A549 (cell line): Measurements from ENCODE around the gene PRKAG3.
"Not testable (repeated sequence)": the region's sequence is repeated elsewhere in the genome, so short reads cannot be mapped to it uniquely, and the experiment has no call there.

Experiments
- KDM1A ChIP-seq: fragments of 200-600 bp; sonication (generic); IDR thresholded peaks from 2 replicates; pipeline ENCODE4 v1.6.1; 2016; ENCODE audit warnings: low read depth, mild to moderate bottlenecking
- MAFK ChIP-seq: fragments of 450-650 bp; IDR thresholded peaks from 2 replicates; pipeline ENCODE4 v1.6.1; 2014; ENCODE audit not compliant: partially characterized antibody
- RARB ChIP-seq: fragments of 250-450 bp; sonication (Bioruptor Pico); IDR thresholded peaks from 2 replicates; pipeline ENCODE4 v1.8.0; 2021; ENCODE audit warnings: mild to moderate bottlenecking, moderate library complexity
- TF ChIP-seq, protein P1 (sequence below): fragments of >200 bp; sonication (Bioruptor Twin); formaldehyde crosslinking; IDR thresholded peaks from 3 replicates; pipeline ENCODE4 v1.5.1; 2016

DNA sequence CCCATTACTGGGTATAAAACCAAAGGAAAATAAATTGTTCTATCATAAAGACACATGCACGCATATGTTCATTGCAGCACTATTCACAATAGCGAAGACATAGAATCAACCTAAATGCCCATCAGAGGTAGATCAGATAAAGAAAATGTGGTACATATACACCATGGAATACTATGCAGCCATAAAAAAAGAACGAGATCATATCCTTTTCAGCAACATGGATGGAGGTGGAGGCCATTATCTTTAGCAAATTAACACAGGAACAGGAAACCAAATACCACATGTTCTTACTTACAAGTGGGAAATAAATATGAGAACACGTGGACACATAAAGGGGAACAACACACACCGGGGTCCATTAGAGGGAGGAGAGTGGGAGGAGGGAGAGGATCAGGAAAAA, 12.7 kb upstream of the PRKAG3 start:
- TF ChIP-seq, protein P1, sequence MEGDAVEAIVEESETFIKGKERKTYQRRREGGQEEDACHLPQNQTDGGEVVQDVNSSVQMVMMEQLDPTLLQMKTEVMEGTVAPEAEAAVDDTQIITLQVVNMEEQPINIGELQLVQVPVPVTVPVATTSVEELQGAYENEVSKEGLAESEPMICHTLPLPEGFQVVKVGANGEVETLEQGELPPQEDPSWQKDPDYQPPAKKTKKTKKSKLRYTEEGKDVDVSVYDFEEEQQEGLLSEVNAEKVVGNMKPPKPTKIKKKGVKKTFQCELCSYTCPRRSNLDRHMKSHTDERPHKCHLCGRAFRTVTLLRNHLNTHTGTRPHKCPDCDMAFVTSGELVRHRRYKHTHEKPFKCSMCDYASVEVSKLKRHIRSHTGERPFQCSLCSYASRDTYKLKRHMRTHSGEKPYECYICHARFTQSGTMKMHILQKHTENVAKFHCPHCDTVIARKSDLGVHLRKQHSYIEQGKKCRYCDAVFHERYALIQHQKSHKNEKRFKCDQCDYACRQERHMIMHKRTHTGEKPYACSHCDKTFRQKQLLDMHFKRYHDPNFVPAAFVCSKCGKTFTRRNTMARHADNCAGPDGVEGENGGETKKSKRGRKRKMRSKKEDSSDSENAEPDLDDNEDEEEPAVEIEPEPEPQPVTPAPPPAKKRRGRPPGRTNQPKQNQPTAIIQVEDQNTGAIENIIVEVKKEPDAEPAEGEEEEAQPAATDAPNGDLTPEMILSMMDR = not testable (repeated sequence)
- TF ChIP-seq KDM1A = 0 out of 2 replicates have a peak, but pooled peaks have one; percentile 39
- not testable (repeated sequence) for TF ChIP-seq MAFK; RARB (CRISPR knock-in tag)
